DOHH2 (cell line): ENCODE measurements around the gene MKRN3.

Experiments used
- EZH2phosphoT487 ChIP-seq: fragments of 200-600 bp; sonication (generic); IDR thresholded peaks from 2 replicates; pipeline ENCODE4 v1.6.1; 2017; ENCODE audit warnings: borderline replicate concordance, mild to moderate bottlenecking, antibody characterized with exemption, low read length, moderate library complexity, mixed read lengths
- TF ChIP-seq, protein P1 (sequence below): fragments of 200-600 bp; sonication (generic); IDR thresholded peaks from one replicate; pipeline ENCODE4 v1.5.1; 2014; ENCODE audit warnings: antibody characterized with exemption, mild to moderate bottlenecking, low read depth, low read length; ENCODE audit not compliant: poor library complexity, severe bottlenecking

GRCh38 chr15:23596736-23597135 lies 31.3 kb downstream of the MKRN3 start:
- no peak for TF ChIP-seq EZH2phosphoT487
- TF ChIP-seq, protein P1, sequence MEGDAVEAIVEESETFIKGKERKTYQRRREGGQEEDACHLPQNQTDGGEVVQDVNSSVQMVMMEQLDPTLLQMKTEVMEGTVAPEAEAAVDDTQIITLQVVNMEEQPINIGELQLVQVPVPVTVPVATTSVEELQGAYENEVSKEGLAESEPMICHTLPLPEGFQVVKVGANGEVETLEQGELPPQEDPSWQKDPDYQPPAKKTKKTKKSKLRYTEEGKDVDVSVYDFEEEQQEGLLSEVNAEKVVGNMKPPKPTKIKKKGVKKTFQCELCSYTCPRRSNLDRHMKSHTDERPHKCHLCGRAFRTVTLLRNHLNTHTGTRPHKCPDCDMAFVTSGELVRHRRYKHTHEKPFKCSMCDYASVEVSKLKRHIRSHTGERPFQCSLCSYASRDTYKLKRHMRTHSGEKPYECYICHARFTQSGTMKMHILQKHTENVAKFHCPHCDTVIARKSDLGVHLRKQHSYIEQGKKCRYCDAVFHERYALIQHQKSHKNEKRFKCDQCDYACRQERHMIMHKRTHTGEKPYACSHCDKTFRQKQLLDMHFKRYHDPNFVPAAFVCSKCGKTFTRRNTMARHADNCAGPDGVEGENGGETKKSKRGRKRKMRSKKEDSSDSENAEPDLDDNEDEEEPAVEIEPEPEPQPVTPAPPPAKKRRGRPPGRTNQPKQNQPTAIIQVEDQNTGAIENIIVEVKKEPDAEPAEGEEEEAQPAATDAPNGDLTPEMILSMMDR, result no peak
